PFSK-1 (cell line): ENCODE measurements around the gene TAS1R2.

ENCODE experiments used
- FOXP2 ChIP-seq: optimal IDR thresholded peaks from 2 replicates; pipeline ENCODE3; 2011; ENCODE audit warnings: borderline replicate concordance, control low read depth, inconsistent platforms; ENCODE audit not compliant: insufficient read depth; ENCODE audit errors: extremely low read length, extremely low read depth
- POLR2AphosphoS5 ChIP-seq: IDR thresholded peaks from 2 replicates; pipeline ENCODE4 v1.6.1; 2012; ENCODE audit warnings: low read depth, mild to moderate bottlenecking, control low read depth, low read length, moderate library complexity
- SIN3A ChIP-seq: IDR thresholded peaks from 2 replicates; pipeline ENCODE4 v1.6.1; 2012; ENCODE audit warnings: mild to moderate bottlenecking, low read length, moderate library complexity, borderline replicate concordance; ENCODE audit not compliant: insufficient read depth
- TAF1 ChIP-seq: IDR thresholded peaks from 2 replicates; pipeline ENCODE4 v1.6.1; 2012; ENCODE audit warnings: low read length, control low read depth, borderline replicate concordance; ENCODE audit not compliant: insufficient read depth
- TF ChIP-seq, protein P1 (sequence below), 2 experiments: IDR thresholded peaks; 2 replicates each; pipeline versions ENCODE4 v1.6.1 to v1.8.0; 2011 to 2012; ENCODE audit warnings: low read depth in 2 of 2, low read length in 2 of 2, control low read depth in 1 of 2, inconsistent platforms in 1 of 2, mild to moderate bottlenecking in 1 of 2, moderate library complexity in 1 of 2; ENCODE audit not compliant: insufficient read depth in 1 of 2

TAS1R2 gene

DNA sequence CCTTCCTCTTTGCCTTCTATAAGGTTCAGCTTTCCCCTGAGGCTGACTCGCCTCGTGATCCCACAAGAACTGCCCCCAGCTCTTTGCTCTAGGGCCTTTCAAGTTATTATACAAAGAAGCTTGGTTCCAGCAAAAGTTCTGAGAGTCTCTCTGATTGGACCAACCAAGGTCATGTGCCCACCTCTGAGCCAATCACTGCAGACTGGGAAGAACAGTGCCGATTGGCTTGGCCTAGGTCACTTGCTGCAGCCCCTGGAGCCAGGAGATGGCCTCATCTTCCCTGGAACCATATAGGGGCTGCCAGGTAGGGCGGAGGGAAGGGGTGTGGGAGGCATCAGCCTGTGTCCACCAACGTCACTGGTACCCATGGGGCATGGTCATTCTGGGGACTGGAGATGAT, 22.8 kb downstream of the TAS1R2 start:
- no peak for TF ChIP-seq FOXP2
- TF ChIP-seq SIN3A, result no peak
- no peak for TF ChIP-seq POLR2AphosphoS5
- TF ChIP-seq, protein P1, sequence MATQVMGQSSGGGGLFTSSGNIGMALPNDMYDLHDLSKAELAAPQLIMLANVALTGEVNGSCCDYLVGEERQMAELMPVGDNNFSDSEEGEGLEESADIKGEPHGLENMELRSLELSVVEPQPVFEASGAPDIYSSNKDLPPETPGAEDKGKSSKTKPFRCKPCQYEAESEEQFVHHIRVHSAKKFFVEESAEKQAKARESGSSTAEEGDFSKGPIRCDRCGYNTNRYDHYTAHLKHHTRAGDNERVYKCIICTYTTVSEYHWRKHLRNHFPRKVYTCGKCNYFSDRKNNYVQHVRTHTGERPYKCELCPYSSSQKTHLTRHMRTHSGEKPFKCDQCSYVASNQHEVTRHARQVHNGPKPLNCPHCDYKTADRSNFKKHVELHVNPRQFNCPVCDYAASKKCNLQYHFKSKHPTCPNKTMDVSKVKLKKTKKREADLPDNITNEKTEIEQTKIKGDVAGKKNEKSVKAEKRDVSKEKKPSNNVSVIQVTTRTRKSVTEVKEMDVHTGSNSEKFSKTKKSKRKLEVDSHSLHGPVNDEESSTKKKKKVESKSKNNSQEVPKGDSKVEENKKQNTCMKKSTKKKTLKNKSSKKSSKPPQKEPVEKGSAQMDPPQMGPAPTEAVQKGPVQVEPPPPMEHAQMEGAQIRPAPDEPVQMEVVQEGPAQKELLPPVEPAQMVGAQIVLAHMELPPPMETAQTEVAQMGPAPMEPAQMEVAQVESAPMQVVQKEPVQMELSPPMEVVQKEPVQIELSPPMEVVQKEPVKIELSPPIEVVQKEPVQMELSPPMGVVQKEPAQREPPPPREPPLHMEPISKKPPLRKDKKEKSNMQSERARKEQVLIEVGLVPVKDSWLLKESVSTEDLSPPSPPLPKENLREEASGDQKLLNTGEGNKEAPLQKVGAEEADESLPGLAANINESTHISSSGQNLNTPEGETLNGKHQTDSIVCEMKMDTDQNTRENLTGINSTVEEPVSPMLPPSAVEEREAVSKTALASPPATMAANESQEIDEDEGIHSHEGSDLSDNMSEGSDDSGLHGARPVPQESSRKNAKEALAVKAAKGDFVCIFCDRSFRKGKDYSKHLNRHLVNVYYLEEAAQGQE (IDR thresholded peaks at IDR 0.05; ENCODE audit: insufficient read depth in 1 of 2, low read depth in 2 of 2, low read length in 2 of 2), result no peak
- no peak for TF ChIP-seq TAF1

GRCh38 chr1:18831656-18832055, 27.8 kb downstream of the TAS1R2 start:
- TF ChIP-seq FOXP2 (no peak), POLR2AphosphoS5 (no peak), SIN3A (no peak), TAF1 (no peak)
- TF ChIP-seq, protein P1 (IDR thresholded peaks at IDR 0.05; ENCODE audit: insufficient read depth in 1 of 2, low read depth in 2 of 2, low read length in 2 of 2), result no peak

DNA sequence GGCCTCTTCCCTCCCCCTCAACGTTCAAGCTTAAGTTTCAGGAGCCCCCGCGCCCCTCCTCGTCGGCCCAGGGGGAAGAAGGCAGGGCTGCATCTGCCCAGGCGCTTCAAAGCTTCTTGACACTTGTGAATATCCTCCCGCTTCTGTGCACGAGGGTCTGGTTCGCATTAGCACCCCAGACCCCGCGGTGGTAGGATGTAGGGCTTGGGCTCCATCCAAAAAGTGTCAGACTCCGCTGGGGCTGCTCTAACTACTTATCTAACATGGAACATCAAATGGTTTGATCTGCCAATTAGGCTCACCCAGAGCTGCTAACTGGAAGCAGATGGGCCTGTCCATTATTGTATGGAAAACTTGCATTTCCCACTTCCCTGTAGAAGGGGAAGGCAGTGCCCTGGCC, 28.9 kb downstream of the TAS1R2 start:
- no peak for TF ChIP-seq POLR2AphosphoS5
- no peak for TF ChIP-seq FOXP2
- TF ChIP-seq, protein P1 (IDR thresholded peaks at IDR 0.05; ENCODE audit: insufficient read depth in 1 of 2, low read depth in 2 of 2, low read length in 2 of 2), result no peak
- no peak for TF ChIP-seq SIN3A
- no peak for TF ChIP-seq TAF1

GRCh38 chr1:18829671-18830070, 29.8 kb downstream of the TAS1R2 start:
- TF ChIP-seq TAF1 (no peak), FOXP2 (no peak), SIN3A (no peak), POLR2AphosphoS5 (no peak)
- TF ChIP-seq, protein P1 (IDR thresholded peaks at IDR 0.05; ENCODE audit: insufficient read depth in 1 of 2, low read depth in 2 of 2, low read length in 2 of 2), result no peak

DNA sequence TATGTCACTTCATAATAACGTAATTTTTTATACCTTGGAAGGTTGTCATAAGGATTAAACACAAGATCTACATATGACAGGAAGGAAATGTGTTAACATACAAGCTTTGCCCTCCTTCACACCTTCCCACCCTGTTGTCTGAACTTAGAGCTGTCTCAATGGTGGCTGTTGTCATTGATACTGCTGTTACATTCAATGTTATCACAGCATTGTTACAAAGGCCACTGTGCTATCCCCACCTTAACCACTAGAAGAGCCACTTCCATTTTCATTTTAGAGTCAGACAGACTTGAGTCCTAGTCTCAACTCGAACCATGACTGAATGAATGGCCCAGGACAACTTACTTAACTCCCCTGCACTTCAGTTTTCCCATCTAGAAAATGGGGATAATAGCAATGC, 31.2 kb downstream of the TAS1R2 start:
- TF ChIP-seq FOXP2, result no peak
- TF ChIP-seq TAF1, result no peak
- no peak for TF ChIP-seq POLR2AphosphoS5
- TF ChIP-seq, protein P1 (IDR thresholded peaks at IDR 0.05; ENCODE audit: insufficient read depth in 1 of 2, low read depth in 2 of 2, low read length in 2 of 2), result no peak
- no peak for TF ChIP-seq SIN3A
